ENCODE measurements around the gene SLC4A8.
"Not testable (repeated sequence)": the region's sequence is repeated elsewhere in the genome, so short reads cannot be mapped to it uniquely, and the experiment has no call there.

The SLC4A8 gene

DNA sequence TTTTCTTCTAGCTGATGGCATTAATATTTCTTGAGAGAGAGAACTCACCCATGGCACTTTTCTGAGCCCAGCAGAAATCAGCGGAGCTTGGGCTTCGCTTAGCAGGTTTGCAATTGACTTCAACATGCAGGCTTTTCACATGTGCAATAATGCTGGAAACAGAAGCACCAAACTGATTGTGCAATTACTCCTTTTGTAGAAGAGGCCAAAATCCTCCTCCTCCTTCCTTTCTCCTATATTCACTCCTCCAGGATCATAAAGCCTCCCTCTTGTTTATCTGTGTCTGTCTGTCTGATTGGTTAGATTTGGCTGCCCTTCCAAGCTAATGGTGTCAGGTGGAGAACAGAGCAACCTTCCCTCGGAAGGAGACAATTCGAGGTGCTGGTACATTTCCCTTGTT is 90.4 kb downstream of the SLC4A8 start:
- H3K9me3 ChIP-seq (replicated peaks in 1 of 2; ENCODE audit: control insufficient read depth in 2 of 2, insufficient read depth in 1 of 2, low read depth in 1 of 2, low read length in 2 of 2); H2BK12ac ChIP-seq (ENCODE audit: low read length); H3K4me2 ChIP-seq (ENCODE audit: insufficient read depth, low read length, poor library complexity, severe bottlenecking); H3K79me1 ChIP-seq (ENCODE audit: low read depth, low read length); H4K91ac ChIP-seq (ENCODE audit: low read depth, low read length, poor library complexity); H3K23ac ChIP-seq (ENCODE audit: low read depth, low read length, poor library complexity); H3K4me3 ChIP-seq (ENCODE audit: low read length in 2 of 2); H3K27ac ChIP-seq (replicated peaks; ENCODE audit: low read length); H3K4ac ChIP-seq (ENCODE audit: low read length); H2AK5ac ChIP-seq (ENCODE audit: low read depth, low read length); H4K8ac ChIP-seq (ENCODE audit: low read depth, low read length); H3K18ac ChIP-seq (ENCODE audit: low read length); H2BK5ac ChIP-seq (ENCODE audit: low read length); H3K4me1 ChIP-seq (ENCODE audit: control insufficient read depth in 2 of 2, insufficient read depth in 1 of 2, low read depth in 1 of 2, low read length in 2 of 2); H3K27me3 ChIP-seq (ENCODE audit: control insufficient read depth in 3 of 3, insufficient read depth in 3 of 3, low read depth in 1 of 3, low read length in 3 of 3); H2BK120ac ChIP-seq (ENCODE audit: low read depth, low read length); H2AFZ ChIP-seq (ENCODE audit: low read length); H2BK15ac ChIP-seq (ENCODE audit: low read length); H3K14ac ChIP-seq (ENCODE audit: low read length); H3K9ac ChIP-seq (ENCODE audit: low read depth, low read length, poor library complexity); DNase-seq (ENCODE audit: low spot score): not testable (repeated sequence)
- no CpG with 5 or more reads among the region's 4 CpGs for WGBS, 2 donors (ENCODE audit: extremely low coverage in 2 of 2, insufficient read length in 2 of 2, insufficient replicate concordance in 1 of 2)
- peaks cover 2 to 11% of the 10 kb centered on the region in 2 donors for H3K36me3 ChIP-seq (replicated peaks in 1 of 2; ENCODE audit: control insufficient read depth in 2 of 2, insufficient read depth in 2 of 2, low read length in 2 of 2)

DNA sequence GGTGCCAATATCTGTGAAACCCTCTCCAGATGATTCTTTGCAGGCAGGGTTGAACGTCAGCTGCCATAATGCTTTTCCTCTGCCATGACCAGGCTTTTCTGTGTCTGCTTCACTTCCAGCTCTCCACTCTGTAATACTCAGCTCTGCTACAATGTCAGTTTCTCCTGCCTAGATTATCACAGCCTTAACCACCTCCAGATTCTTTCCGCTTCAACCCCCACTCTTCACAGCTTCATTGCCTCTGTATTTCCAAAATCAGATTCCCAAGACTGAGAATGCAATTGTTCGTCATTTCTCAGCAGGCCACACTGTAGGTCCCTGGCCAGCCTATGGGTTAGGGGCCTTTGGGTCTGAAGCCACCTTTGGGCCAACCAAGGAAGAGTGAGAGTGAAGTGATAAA is 92.7 kb downstream of the SLC4A8 start:
- Histone ChIP-seq H3K27me3 (ENCODE audit: control insufficient read depth in 3 of 3, insufficient read depth in 3 of 3, low read depth in 1 of 3, low read length in 3 of 3) (no peaks in the 10 kb centered on the region), H4K8ac (ENCODE audit: low read depth, low read length) (no peak overlapping the region), H2BK5ac (ENCODE audit: low read length) (no peak overlapping the region), H3K27ac (replicated peaks; ENCODE audit: low read length) (no peak overlapping the region), H3K4me3 (ENCODE audit: low read length in 2 of 2) (no peak overlapping the region), H2AFZ (ENCODE audit: low read length) (no peak overlapping the region), H3K18ac (ENCODE audit: low read length) (no peak overlapping the region), H3K9me3 (replicated peaks in 1 of 2; ENCODE audit: control insufficient read depth in 2 of 2, insufficient read depth in 1 of 2, low read depth in 1 of 2, low read length in 2 of 2) (no peaks in the 10 kb centered on the region), H2BK15ac (ENCODE audit: low read length) (no peak overlapping the region), H3K79me1 (ENCODE audit: low read depth, low read length) (no peaks in the 10 kb centered on the region), H3K14ac (ENCODE audit: low read length) (no peak overlapping the region), H3K9ac (ENCODE audit: low read depth, low read length, poor library complexity) (no peak overlapping the region), H2BK120ac (ENCODE audit: low read depth, low read length) (no peak overlapping the region), H4K91ac (ENCODE audit: low read depth, low read length, poor library complexity) (no peak overlapping the region), H3K4me1 (ENCODE audit: control insufficient read depth in 2 of 2, insufficient read depth in 1 of 2, low read depth in 1 of 2, low read length in 2 of 2) (no peaks in the 10 kb centered on the region), H3K4ac (ENCODE audit: low read length) (no peak overlapping the region), H3K23ac (ENCODE audit: low read depth, low read length, poor library complexity) (no peak overlapping the region), H2AK5ac (ENCODE audit: low read depth, low read length) (no peak overlapping the region), H3K36me3 (replicated peaks in 1 of 2; ENCODE audit: control insufficient read depth in 2 of 2, insufficient read depth in 2 of 2, low read length in 2 of 2) (no peaks in the 10 kb centered on the region), H3K4me2 (ENCODE audit: insufficient read depth, low read length, poor library complexity, severe bottlenecking) (no peak overlapping the region), H2BK12ac (ENCODE audit: low read length) (no peak overlapping the region)
- WGBS, 2 donors (ENCODE audit: extremely low coverage in 2 of 2, insufficient read length in 2 of 2, insufficient replicate concordance in 1 of 2) = no CpG with 5 or more reads among the region's 3 CpGs
- no peak for DNase-seq (ENCODE audit: low spot score)

DNA sequence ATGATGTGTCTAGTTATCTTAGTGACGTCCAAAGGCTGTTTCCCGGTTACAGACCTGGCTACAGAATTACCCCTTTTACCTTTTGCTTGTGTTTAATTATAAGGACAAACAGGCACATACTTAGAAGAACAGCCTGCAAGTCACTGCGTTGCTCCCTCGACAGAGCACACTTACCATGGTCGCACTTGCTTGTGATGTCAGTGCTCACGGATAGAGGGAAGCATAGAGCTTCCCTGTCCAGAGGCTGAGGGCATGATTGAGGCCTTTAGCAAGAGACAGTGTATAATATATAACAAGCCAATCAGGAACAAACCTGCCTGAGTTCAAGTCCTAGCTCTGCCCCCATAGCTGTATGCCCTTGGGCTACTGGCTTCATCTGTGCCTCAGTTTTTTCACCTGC is 93.2 kb downstream of the SLC4A8 start:
- Histone ChIP-seq H3K14ac (ENCODE audit: low read length) (no peak overlapping the region), H3K4me1 (ENCODE audit: control insufficient read depth in 2 of 2, insufficient read depth in 1 of 2, low read depth in 1 of 2, low read length in 2 of 2) (no peaks in the 10 kb centered on the region), H4K91ac (ENCODE audit: low read depth, low read length, poor library complexity) (no peak overlapping the region), H3K4me2 (ENCODE audit: insufficient read depth, low read length, poor library complexity, severe bottlenecking) (no peak overlapping the region), H3K27me3 (ENCODE audit: control insufficient read depth in 3 of 3, insufficient read depth in 3 of 3, low read depth in 1 of 3, low read length in 3 of 3) (no peaks in the 10 kb centered on the region), H3K36me3 (replicated peaks in 1 of 2; ENCODE audit: control insufficient read depth in 2 of 2, insufficient read depth in 2 of 2, low read length in 2 of 2) (no peaks in the 10 kb centered on the region), H3K18ac (ENCODE audit: low read length) (no peak overlapping the region), H2AFZ (ENCODE audit: low read length) (no peak overlapping the region), H2AK5ac (ENCODE audit: low read depth, low read length) (no peak overlapping the region), H2BK120ac (ENCODE audit: low read depth, low read length) (no peak overlapping the region), H3K9ac (ENCODE audit: low read depth, low read length, poor library complexity) (no peak overlapping the region), H3K4me3 (ENCODE audit: low read length in 2 of 2) (no peak overlapping the region), H3K27ac (replicated peaks; ENCODE audit: low read length) (no peak overlapping the region), H3K23ac (ENCODE audit: low read depth, low read length, poor library complexity) (no peak overlapping the region), H3K79me1 (ENCODE audit: low read depth, low read length) (no peaks in the 10 kb centered on the region), H2BK15ac (ENCODE audit: low read length) (no peak overlapping the region), H3K4ac (ENCODE audit: low read length) (no peak overlapping the region), H3K9me3 (replicated peaks in 1 of 2; ENCODE audit: control insufficient read depth in 2 of 2, insufficient read depth in 1 of 2, low read depth in 1 of 2, low read length in 2 of 2) (no peaks in the 10 kb centered on the region), H4K8ac (ENCODE audit: low read depth, low read length) (no peak overlapping the region), H2BK5ac (ENCODE audit: low read length) (no peak overlapping the region), H2BK12ac (ENCODE audit: low read length) (no peak overlapping the region)
- no peak for DNase-seq (ENCODE audit: low spot score)
- no CpG with 5 or more reads among the region's 6 CpGs for WGBS, 2 donors (ENCODE audit: extremely low coverage in 2 of 2, insufficient read length in 2 of 2, insufficient replicate concordance in 1 of 2)

DNA sequence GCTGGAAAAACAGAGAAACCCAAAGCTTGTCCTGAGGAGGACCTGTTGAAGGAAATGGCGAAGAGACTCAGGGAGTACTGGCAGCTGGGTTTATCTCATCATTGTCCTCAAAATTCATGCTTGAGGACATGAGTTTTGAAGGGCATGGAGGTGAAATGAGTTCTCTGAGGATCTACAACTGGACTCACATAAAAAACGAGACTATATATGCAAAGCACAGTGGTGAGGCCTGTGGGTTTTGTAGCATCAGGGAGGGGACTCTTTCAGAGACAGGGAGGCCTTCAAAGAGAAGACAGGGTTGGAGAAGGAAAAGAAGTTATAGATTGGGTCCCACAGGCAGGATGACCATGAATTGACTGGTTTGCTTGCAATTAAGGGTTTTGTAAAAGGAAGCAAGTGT is 95.1 kb downstream of the SLC4A8 start:
- no peaks in the 10 kb centered on the region for H3K36me3 ChIP-seq (replicated peaks in 1 of 2; ENCODE audit: control insufficient read depth in 2 of 2, insufficient read depth in 2 of 2, low read length in 2 of 2)
- H2BK120ac ChIP-seq (ENCODE audit: low read depth, low read length) = no peak overlapping the region
- no peak overlapping the region for H4K91ac ChIP-seq (ENCODE audit: low read depth, low read length, poor library complexity)
- no peak for DNase-seq (ENCODE audit: low spot score)
- H3K4me3 ChIP-seq (ENCODE audit: low read length in 2 of 2) = no peak overlapping the region
- H2AK5ac ChIP-seq (ENCODE audit: low read depth, low read length) = no peak overlapping the region
- no peak overlapping the region for H3K27ac ChIP-seq (replicated peaks; ENCODE audit: low read length)
- H2BK12ac ChIP-seq (ENCODE audit: low read length) = no peak overlapping the region
- H2AFZ ChIP-seq (ENCODE audit: low read length) = no peak overlapping the region
- H3K23ac ChIP-seq (ENCODE audit: low read depth, low read length, poor library complexity) = no peak overlapping the region
- H3K79me1 ChIP-seq (ENCODE audit: low read depth, low read length) = no peaks in the 10 kb centered on the region
- H3K18ac ChIP-seq (ENCODE audit: low read length) = no peak overlapping the region
- H3K4me2 ChIP-seq (ENCODE audit: insufficient read depth, low read length, poor library complexity, severe bottlenecking) = no peak overlapping the region
- no peaks in the 10 kb centered on the region for H3K9me3 ChIP-seq (replicated peaks in 1 of 2; ENCODE audit: control insufficient read depth in 2 of 2, insufficient read depth in 1 of 2, low read depth in 1 of 2, low read length in 2 of 2)
- H3K4ac ChIP-seq (ENCODE audit: low read length) = no peak overlapping the region
- H3K4me1 ChIP-seq (ENCODE audit: control insufficient read depth in 2 of 2, insufficient read depth in 1 of 2, low read depth in 1 of 2, low read length in 2 of 2) = no peaks in the 10 kb centered on the region
- no peak overlapping the region for H2BK5ac ChIP-seq (ENCODE audit: low read length)
- no peaks in the 10 kb centered on the region for H3K27me3 ChIP-seq (ENCODE audit: control insufficient read depth in 3 of 3, insufficient read depth in 3 of 3, low read depth in 1 of 3, low read length in 3 of 3)
- no peak overlapping the region for H3K9ac ChIP-seq (ENCODE audit: low read depth, low read length, poor library complexity)
- H3K14ac ChIP-seq (ENCODE audit: low read length) = no peak overlapping the region
- no peak overlapping the region for H4K8ac ChIP-seq (ENCODE audit: low read depth, low read length)
- no peak overlapping the region for H2BK15ac ChIP-seq (ENCODE audit: low read length)
- no CpG with 5 or more reads among the region's 2 CpGs for WGBS, 2 donors (ENCODE audit: extremely low coverage in 2 of 2, insufficient read length in 2 of 2, insufficient replicate concordance in 1 of 2)

All from neuronal stem cell (in vitro differentiated cells).